Daoy (cell line): ENCODE measurements around the gene PAGE1. TPM values are rescaled to one million over a fixed set of nuclear protein-coding genes. Genes with fewer than 3 reads are reported as not detected.

Experiments
- total RNA-seq: library from RNA; depleted of rRNA; stranded (reverse); fragments of >200 nt; shearing (Covaris generic); gene quantifications from 2 replicates; pipeline ENCODE4 v1.2.3, GENCODE V29; 2014; rRNA removed

Gene PAGE1
- total RNA-seq, 1 experiment from 2014 or later, result 22.4 TPM

Other genes starting within 250 kb of the PAGE1 start
- not detected in 2 replicates for gene GAGE12C, start 163.8 kb downstream of the PAGE1 start, total RNA-seq
- gene GAGE12D, start 154.3 kb downstream of the PAGE1 start, total RNA-seq, result not detected in 2 replicates
- gene GAGE12E, start 144.7 kb downstream of the PAGE1 start, total RNA-seq, result not detected in 2 replicates
- 2.2 and 2.8 TPM in 2 replicates for gene GAGE12F, start 135.1 kb downstream of the PAGE1 start, total RNA-seq
- gene GAGE12G, start 125.6 kb downstream of the PAGE1 start, total RNA-seq, result 1.9 and 2.8 TPM in 2 replicates
- not detected in 2 replicates for gene GAGE12H, start 116.0 kb downstream of the PAGE1 start, total RNA-seq
- gene GAGE2A, start 106.5 kb downstream of the PAGE1 start, total RNA-seq, result 43.6 and 61.7 TPM in 2 replicates
- 57.2 and 91.5 TPM in 2 replicates for gene GAGE1, start 97.0 kb downstream of the PAGE1 start, total RNA-seq
- gene PAGE4, start 133.3 kb upstream of the PAGE1 start, total RNA-seq, result not detected in 2 replicates
- gene USP27X, start 183.5 kb upstream of the PAGE1 start, total RNA-seq, result 0.57 and 1.5 TPM in 2 replicates
- 3.7 and 3.8 TPM in 2 replicates for gene CLCN5, start 226.6 kb upstream of the PAGE1 start, total RNA-seq